Lower lobe of right lung (tissue), 2 donors: Measurements from ENCODE around the gene E2F3. TPM values are rescaled to one million over a fixed set of nuclear protein-coding genes. Genes with fewer than 3 reads are reported as not detected.
A peak's percentile ranks its signal among the peaks of the same experiment; 100 is the strongest.

Experiments
- ATAC-seq, 2 donors: fragments of 200-7000 bp; cut with Tn5 transposase; one replicate each; pipeline ENCODE4 v1.9.1; 2020 to 2022; ENCODE audit warnings: mild to moderate bottlenecking in 2 of 2, moderate library complexity in 2 of 2
- DNase-seq: peaks from one replicate; pipeline ENCODE4 v3.0.0-alpha.2; 2020
- H3K27ac ChIP-seq: fragments of 200-600 bp; one replicate; pipeline ENCODE4 v1.8.0; 2022
- H3K27me3 ChIP-seq: fragments of 200-600 bp; one replicate; pipeline ENCODE4 v1.8.0; 2022; ENCODE audit warnings: low read depth
- H3K36me3 ChIP-seq: fragments of 200-600 bp; one replicate; pipeline ENCODE4 v1.8.0; 2022; ENCODE audit warnings: mild to moderate bottlenecking
- H3K4me1 ChIP-seq: fragments of 200-600 bp; one replicate; pipeline ENCODE4 v1.8.0; 2022
- H3K4me3 ChIP-seq: fragments of 200-600 bp; one replicate; pipeline ENCODE4 v1.8.0; 2022; ENCODE audit warnings: mild to moderate bottlenecking
- H3K9me3 ChIP-seq: fragments of 200-600 bp; one replicate; pipeline ENCODE4 v1.8.0; 2022
- CTCF ChIP-seq: fragments of 200-600 bp; IDR thresholded peaks from one replicate; pipeline ENCODE4 v1.8.0; 2022; ENCODE audit warnings: antibody characterized with exemption, mild to moderate bottlenecking
- intact Hi-C: fragments of 100-400 bp; cut with DNase I; formaldehyde crosslinking; loops from one replicate; pipeline ENCODE4 v1.11.0; 2022
- long read RNA-seq: library from polyadenylated mRNA; unstranded; transcript quantifications from one replicate; pipeline ENCODE4 v2.0.0, GENCODE V29; 2021
- total RNA-seq: library from RNA; stranded (reverse); fragmentation: NEBNext Ultra II Directional; extraction: Animal tissue kit (Norgen Biotek cat#: 25700); gene quantifications from one replicate; pipeline ENCODE4 v1.2.1, GENCODE V29; 2021
- donor health status: DM: no; HTN: yes; CAD: no; lungs with severe emphysema.

The E2F3 gene
- 9.8 TPM for total RNA-seq
- long read RNA-seq, partial matches to known transcripts = 0 of 17 reads
- long read RNA-seq, other reads (novel, unspliced or antisense) = 17 of 17 reads

GRCh38 chr6:20401205-20402091 is at the start of gene E2F3:
E2F3 (plus strand) TSS chr6:20401879; CDS start chr6:20402233, 354 bp downstream.
- TF ChIP-seq CTCF = no peak
- intact Hi-C loops = loop anchor here (10.0 kb wide), 1 partner anchor 123 kb away; no protein-coding TSS in a partner anchor
- Histone ChIP-seq H3K27ac (peak within 1 kb of the TSS; percentile 81), H3K36me3 (no peaks in the 10 kb centered on the region), H3K9me3 (no peaks in the 10 kb centered on the region), H3K27me3 (no peaks in the 10 kb centered on the region), H3K4me1 (peaks cover 12% of the 10 kb centered on the region), H3K4me3 (peak within 1 kb of the TSS; percentile 79)
- peak; percentile 100 for DNase-seq
- peak; percentile 96 for ATAC-seq

- Histone ChIP-seq H3K4me1 (no peaks in the 10 kb centered on the region), H3K27ac (no peak overlapping the region), H3K4me3 (no peak overlapping the region), H3K9me3 (peaks cover 4% of the 10 kb centered on the region), H3K36me3 (no peaks in the 10 kb centered on the region), H3K27me3 (no peaks in the 10 kb centered on the region)
- DNase-seq (no peak), ATAC-seq (no peak)
- intact Hi-C loops = no loop called here
- no peak for TF ChIP-seq CTCF
These were observed 49.3 kb upstream of the E2F3 start for GRCh38 chr6:20352346-20352745.

- TF ChIP-seq CTCF = no peak
- no peaks in the 10 kb centered on the region for H3K36me3 ChIP-seq
- no peak for DNase-seq
- no peak overlapping the region for H3K27ac ChIP-seq
- intact Hi-C loops = no loop called here
- no peak overlapping the region for H3K4me3 ChIP-seq
- peaks cover 4% of the 10 kb centered on the region for H3K9me3 ChIP-seq
- no peaks in the 10 kb centered on the region for H3K4me1 ChIP-seq
- H3K27me3 ChIP-seq = no peaks in the 10 kb centered on the region
- ATAC-seq = no peak
These were observed 48.5 kb upstream of the E2F3 start for GRCh38 chr6:20353134-20353533.

- no peak for DNase-seq
- Histone ChIP-seq H3K4me1 (no peaks in the 10 kb centered on the region), H3K9me3 (peaks cover 4% of the 10 kb centered on the region), H3K27ac (no peak overlapping the region), H3K27me3 (no peaks in the 10 kb centered on the region), H3K4me3 (no peak overlapping the region), H3K36me3 (no peaks in the 10 kb centered on the region)
- no peak for TF ChIP-seq CTCF
- intact Hi-C loops = no loop called here
- ATAC-seq = no peak
These were observed 47.3 kb upstream of the E2F3 start for GRCh38 chr6:20354366-20354765.

GRCh38 chr6:20360471-20361119 is 41.1 kb upstream of the E2F3 start:
- H3K4me1 ChIP-seq = no peaks in the 10 kb centered on the region
- TF ChIP-seq CTCF = no peak
- H3K27me3 ChIP-seq = no peaks in the 10 kb centered on the region
- H3K36me3 ChIP-seq = no peaks in the 10 kb centered on the region
- no peak for ATAC-seq
- no peaks in the 10 kb centered on the region for H3K9me3 ChIP-seq
- no peak overlapping the region for H3K27ac ChIP-seq
- intact Hi-C loops = no loop called here
- H3K4me3 ChIP-seq = no peak overlapping the region
- no peak for DNase-seq
